ENCODE measurements around the gene CPA1.

DNA sequence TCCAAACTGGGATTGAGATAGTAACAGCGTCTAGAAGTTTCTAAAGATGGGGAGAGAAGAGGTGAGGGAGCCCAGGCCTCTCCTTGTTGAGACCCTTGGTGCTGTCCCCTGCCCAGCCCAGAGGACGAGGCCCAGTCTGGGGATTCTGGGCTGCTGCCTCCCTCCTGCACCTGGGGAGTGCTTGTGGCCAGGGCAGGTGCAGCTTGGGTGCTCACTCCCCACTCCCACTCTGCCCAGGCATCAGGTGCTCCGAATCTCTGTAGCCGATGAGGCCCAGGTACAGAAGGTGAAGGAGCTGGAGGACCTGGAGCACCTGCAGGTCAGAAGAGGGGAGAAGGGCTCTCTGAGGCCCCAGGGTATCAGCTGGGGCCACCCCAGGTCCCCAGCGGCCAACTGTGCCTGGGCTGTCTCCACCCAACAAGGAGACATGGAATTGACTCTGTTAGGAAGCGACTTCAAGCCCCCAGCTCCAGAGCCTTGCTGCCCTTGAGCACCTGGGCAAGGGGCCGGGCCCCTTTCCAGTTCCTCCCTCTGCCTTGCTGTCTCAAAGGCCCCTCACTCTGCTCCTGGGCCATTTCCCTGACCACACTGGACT is 664 bp downstream of the CPA1 start:
- TF ChIP-seq POLR2A (IDR thresholded peaks at IDR 0.05) = no peak
- no peak for TF ChIP-seq CTCF (IDR thresholded peaks at IDR 0.05 in 4 of 5, conservative IDR thresholded peaks at IDR 0.05 in 1 of 5)

Data from gastrocnemius medialis (tissue), 4 donors.